HG02678 (cell line): Measurements from ENCODE around the gene RARA.
"Not testable (repeated sequence)": the region's sequence is repeated elsewhere in the genome, so short reads cannot be mapped to it uniquely, and the experiment has no call there.

Experiments
- ATAC-seq: cut with Tn5 transposase; IDR thresholded peaks from one replicate; pipeline ENCODE4 v1.9.1; 2021; ENCODE audit warnings: mild to moderate bottlenecking, moderate library complexity; ENCODE audit not compliant: unreplicated experiment

RARA gene

DNA sequence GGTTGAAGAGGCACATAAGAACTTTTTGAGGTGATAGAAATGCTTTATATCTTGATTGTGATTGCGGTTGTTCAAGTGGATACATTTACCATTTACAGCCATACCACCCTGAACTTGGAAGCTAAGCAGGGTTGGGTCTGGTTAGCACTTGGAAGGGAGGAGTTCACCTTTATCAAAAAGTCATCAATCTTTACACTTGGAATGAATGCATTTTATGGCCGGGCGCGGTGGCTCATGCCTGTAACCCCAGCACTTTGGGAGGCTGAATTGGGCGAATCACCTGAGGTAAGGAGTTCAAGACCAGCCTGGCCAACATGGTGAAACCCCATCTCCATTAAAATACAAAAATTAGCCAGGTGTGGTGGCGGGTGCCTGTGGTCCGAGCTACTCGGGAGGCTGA lies 65.0 kb downstream of the RARA start:
- ATAC-seq = no peak

DNA sequence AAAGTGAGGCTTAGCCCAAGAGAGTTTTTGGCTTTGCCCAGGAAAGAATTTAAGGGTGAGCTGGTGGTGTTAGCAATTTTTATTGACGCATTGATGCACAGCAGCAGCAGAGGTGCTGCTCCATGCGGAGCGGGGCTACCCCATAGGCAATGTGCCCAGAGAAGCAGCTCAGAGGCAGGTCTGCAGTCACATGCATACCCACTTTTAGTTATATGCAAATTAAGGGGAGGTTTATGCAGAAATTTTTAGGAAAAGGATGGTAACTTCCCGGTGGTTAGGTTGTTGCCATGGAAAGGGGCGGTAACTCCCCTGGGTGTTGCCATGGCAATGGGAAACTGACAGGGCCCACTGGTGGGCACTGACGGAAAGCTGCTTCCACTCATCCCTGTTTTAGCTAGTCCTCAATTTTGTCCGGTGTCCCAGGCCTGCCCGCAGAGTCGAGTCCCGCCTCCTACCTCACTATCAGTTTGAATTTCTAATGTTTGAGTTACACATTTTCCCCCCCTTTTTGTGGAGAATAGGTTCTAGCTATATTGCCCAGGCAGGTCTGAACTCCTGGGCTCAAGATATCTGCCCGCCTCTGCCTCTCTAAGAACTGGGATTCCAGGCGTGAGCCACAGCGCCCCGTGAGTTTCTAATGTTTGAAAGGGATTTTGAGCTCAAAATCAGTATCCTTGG lies 66.0 kb downstream of the RARA start:
- ATAC-seq = no peak

DNA sequence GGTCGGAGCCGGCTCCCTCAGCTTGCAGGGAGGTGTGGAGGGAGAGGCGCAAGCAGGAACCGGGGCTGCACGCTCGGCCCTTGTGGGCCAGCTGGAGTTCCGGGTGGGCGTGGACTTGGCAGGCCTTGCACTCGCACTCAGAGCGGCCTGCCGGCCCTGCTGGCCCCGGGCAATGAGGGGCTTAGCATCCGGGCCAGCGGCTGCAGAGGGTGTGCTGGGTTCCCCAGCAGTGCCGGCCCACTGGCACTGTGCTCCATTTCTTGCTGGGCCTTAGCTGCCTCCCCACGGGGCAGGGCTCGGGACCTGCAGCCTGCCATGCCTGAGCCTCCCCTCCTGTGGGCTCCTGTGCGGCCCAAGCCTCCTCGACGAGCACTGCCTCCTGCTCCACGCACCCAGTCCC lies 66.8 kb downstream of the RARA start:
- ATAC-seq = not testable (repeated sequence)

DNA sequence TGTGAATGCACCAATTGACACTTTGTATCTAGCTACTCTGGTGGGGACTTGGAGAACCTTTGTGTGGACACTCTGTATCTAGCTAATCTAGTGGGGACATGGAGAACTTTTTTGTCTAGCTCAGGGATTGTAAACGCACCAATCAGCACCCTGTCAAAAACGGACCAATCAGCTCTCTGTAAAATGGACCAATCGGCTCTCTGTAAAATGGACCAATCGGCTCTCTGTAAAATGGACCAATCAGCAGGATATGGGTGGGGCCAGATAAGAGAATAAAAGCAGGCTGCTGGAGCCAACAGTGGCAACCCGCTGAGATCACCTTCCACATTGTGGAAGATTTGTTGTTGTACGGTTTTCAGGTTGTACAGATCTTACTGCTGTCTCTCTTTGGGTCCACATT lies 67.6 kb downstream of the RARA start:
- ATAC-seq = not testable (repeated sequence)

DNA sequence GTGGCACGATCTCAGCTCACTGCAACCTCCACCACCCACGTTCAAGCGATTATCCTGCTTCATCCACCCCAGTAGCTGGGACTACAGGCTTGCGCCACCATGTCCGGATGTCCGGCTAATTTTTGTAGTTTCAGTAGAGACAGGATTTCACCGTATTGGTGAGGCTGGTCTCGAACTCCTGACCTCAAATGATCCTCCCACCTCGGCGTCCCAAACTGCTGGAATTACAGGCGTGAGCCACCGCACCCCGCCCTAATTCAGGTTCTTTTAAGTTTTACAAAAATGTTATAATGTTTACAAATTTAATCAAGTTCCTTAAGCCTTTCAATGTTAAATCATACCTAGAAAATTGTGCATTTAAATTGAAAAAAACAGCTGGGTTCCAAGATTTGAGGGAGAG lies 68.9 kb downstream of the RARA start:
- ATAC-seq = no peak

DNA sequence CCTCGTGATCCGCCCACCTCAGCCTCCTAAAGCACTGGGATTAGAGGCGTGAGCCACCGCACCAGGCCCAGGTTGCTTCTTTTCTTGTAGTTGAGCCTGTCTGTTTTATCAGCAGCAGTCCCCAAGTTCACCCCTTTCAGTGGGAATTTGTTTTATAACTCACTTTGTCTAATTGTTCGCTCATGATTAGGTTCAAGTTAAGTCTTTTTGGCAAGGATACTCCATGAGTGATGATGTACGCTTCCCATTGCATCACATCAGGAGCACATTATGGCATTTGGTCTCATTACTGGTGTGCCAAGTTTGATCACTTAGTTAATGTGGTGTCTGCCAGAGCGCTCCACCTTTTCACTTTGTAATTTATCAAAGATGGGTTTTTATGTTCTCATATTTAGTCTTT lies 70.0 kb downstream of the RARA start:
- ATAC-seq = no peak

DNA sequence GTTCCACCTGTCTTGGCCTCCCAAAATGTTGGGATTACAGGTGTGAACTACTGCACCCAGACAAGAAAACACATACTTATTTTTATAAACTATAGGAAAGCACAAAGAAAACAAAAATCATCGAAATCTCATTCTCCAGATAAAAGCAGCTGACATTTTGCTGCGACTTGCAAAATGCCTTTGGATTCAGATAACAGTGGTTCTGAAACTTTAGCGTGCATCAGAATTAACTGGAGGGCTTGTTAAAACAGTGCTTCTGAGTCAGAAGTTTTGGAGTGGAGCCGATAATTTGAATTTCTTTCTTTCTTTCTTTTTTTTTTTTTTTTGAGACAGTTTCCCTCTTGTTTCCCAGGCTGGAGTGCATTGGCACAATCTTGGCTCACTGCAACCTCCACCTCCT lies 73.3 kb downstream of the RARA start:
- ATAC-seq = no peak

DNA sequence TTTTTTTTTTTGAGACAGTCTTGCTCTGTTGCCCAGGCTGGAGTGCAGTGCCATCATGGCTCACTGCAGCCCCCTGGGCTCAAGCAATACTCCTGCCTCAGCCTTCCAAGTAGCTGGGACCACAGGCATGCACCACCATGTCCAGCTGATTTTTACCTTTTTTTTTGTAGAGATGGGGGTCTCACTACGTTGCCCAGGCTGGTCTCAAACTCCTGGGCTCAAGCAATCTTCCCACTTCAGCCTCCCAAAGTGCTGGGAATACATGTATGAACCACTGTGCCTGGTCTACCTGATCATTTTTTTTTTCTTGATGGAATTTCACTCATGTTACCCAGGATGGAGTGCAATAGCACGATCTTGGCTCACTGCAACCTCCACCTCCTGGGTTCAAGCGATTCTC lies 77.6 kb downstream of the RARA start:
- ATAC-seq = not testable (repeated sequence)

DNA sequence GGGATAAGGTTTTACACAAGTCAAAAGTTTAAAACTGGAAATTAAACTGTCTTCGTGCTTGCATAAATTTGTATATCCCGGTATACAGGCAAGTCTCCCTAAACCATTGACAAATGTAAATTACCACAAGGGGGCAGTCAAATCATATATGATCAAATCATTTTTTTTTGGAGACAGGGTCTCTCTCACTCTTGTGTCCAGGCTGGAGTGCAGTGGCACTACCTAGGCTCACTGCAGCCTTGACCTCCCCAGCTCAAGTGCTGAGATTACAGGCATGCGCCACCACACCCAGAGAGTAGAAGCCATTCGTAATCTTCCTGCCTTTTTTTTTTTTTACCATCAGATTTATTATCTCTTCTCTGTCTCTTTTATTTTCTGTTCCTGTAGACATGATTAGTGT lies 90.2 kb downstream of the RARA start:
- ATAC-seq = no peak

DNA sequence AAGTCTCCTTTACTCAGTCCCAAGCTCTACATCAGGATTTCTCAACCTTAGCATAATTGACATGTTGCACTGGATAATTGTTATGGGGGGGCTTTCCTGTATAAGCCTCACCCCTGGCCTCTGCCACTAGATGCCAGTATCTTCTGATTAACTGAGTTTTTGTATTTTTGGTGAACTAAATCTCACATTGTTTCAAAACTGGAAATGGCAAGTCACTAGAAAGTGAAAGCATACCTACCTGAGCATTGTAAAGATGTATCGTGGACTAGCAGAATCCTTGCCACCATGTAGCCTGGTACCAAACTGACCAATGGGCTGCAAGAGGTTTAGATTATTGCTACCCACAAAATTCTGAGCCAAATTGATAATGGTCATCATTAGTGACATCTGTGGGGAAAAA lies 93.7 kb downstream of the RARA start:
- no peak for ATAC-seq

DNA sequence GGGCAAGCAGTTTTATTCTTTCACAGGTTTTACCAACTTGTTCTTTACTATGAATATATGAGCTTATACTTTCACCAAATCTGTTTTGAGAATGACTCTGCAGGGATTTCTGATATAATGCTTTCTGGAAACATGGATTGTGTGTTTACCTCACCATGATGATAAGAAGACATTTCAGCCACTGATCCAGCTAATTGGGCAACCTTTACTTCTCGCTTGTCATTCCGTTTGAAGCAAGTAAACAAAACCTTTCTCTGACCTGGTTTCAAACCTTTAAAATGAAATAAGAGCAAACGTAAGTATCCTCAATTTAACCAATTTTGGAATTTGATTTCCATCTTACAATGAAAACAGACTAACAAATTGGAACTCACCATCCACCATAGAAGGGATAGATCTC lies 95.0 kb downstream of the RARA start:
- ATAC-seq = no peak
